SK-N-SH (cell line): ENCODE data around the gene GOLPH3. TPM values are rescaled to one million over a fixed set of nuclear protein-coding genes. Genes with fewer than 3 reads are reported as not detected.

Experiments
- CTCF ChIA-PET: fragments of 300-600, 350-600 bp; formaldehyde crosslinking; extraction: SDS; loops from one replicate; lab custom pipeline; 2021; lab: Yijun Ruan, JAX
- POLR2A ChIA-PET: fragments of 350-600 bp; sonication (Branson Sonifier 250); formaldehyde crosslinking; extraction: SDS; loops from one replicate; lab custom pipeline; 2020; ENCODE audit warnings: antibody characterized with exemption, inconsistent platforms; lab: Yijun Ruan, JAX
- DNase-seq: peaks from one replicate; pipeline ENCODE4 v3.0.0; 2012
- H2AFZ ChIP-seq: fragments of 200-600 bp; sonication (generic); 2 replicates; pipeline ENCODE4 v1.8.1; 2016; ENCODE audit warnings: antibody characterized with exemption, mild to moderate bottlenecking, low read depth
- H3F3A ChIP-seq: fragments of 200-600 bp; sonication (generic); replicated peaks from 2 replicates; pipeline ENCODE3; 2016; ENCODE audit warnings: antibody characterized with exemption, mild to moderate bottlenecking; ENCODE audit not compliant: insufficient read depth
- H3K27ac ChIP-seq, 2 experiments: fragments of 200-500 bp in 1 of 2; fragments of 200-600 bp in 1 of 2; sonication (Bioruptor generic) in 1 of 2; sonication (generic), shearing (Covaris generic) in 1 of 2; 2 replicates each; pipeline versions ENCODE4 v1.5.1 to v1.6.1; 2014 to 2016; ENCODE audit warnings: low read depth in 2 of 2, inconsistent platforms in 1 of 2, low read length in 1 of 2, mild to moderate bottlenecking in 1 of 2, mixed read lengths in 1 of 2
- H3K27me3 ChIP-seq: fragments of 200-600 bp; sonication (generic), shearing (Covaris generic); 2 replicates; pipeline ENCODE4 v1.6.1; 2016; ENCODE audit warnings: mixed run types; ENCODE audit not compliant: insufficient read depth
- H3K36me3 ChIP-seq, 2 experiments: fragments of 200-500 bp in 1 of 2; fragments of 200-600 bp in 1 of 2; sonication (Bioruptor generic) in 1 of 2; sonication (generic) in 1 of 2; replicated peaks in 1 of 2; 2 replicates each; pipeline versions ENCODE3 to v1.5.1; 2014 to 2016; ENCODE audit warnings: low read length in 1 of 2, mild to moderate bottlenecking in 1 of 2; ENCODE audit not compliant: insufficient read depth in 2 of 2, control insufficient read depth in 1 of 2
- H3K4me1 ChIP-seq, 2 experiments: fragments of 200-500 bp in 1 of 2; fragments of 200-600 bp in 1 of 2; sonication (Bioruptor generic) in 1 of 2; sonication (generic), shearing (Covaris generic) in 1 of 2; 2 replicates each; pipeline versions ENCODE4 v1.5.1 to v1.6.1; 2014 to 2016; ENCODE audit warnings: low read depth in 1 of 2, low read length in 1 of 2, mixed run types in 1 of 2; ENCODE audit not compliant: insufficient read depth in 2 of 2, control insufficient read depth in 1 of 2
- H3K4me2 ChIP-seq: fragments of 200-600 bp; sonication (generic), shearing (Covaris generic); 2 replicates; pipeline ENCODE4 v1.6.1; 2017; ENCODE audit warnings: mixed run types
- H3K4me3 ChIP-seq, 2 experiments: fragments of 200-500 bp in 1 of 2; fragments of 200-600 bp in 1 of 2; sonication (Bioruptor generic) in 1 of 2; sonication (generic), shearing (Covaris generic) in 1 of 2; 2 replicates each; pipeline versions ENCODE4 v1.5.1 to v1.8.1; 2014 to 2016; ENCODE audit warnings: low read depth in 2 of 2, inconsistent platforms in 1 of 2, low read length in 1 of 2, mild to moderate bottlenecking in 1 of 2, mixed read lengths in 1 of 2, moderate library complexity in 1 of 2
- H3K79me2 ChIP-seq: fragments of 200-600 bp; sonication (generic); 2 replicates; pipeline ENCODE4 v1.8.1; 2017; ENCODE audit warnings: mild to moderate bottlenecking; ENCODE audit not compliant: insufficient read depth
- H3K9ac ChIP-seq: fragments of 200-600 bp; sonication (generic); 2 replicates; pipeline ENCODE4 v1.6.1; 2017; ENCODE audit warnings: mixed run types
- H3K9me2 ChIP-seq: fragments of 200-600 bp; sonication (generic); 2 replicates; pipeline ENCODE4 v1.6.1; 2017; ENCODE audit warnings: mixed run types
- H3K9me3 ChIP-seq: fragments of 200-600 bp; sonication (generic); 2 replicates; pipeline ENCODE4 v1.6.1; 2017; ENCODE audit warnings: mixed run types, mild to moderate bottlenecking, moderate library complexity
- H4K20me1 ChIP-seq: fragments of 200-600 bp; sonication (generic); 2 replicates; pipeline ENCODE4 v1.6.1; 2017; ENCODE audit warnings: mild to moderate bottlenecking, mixed run types; ENCODE audit not compliant: insufficient read depth
- CHD2 ChIP-seq: fragments of 150-350 bp; IDR thresholded peaks from 2 replicates; pipeline ENCODE4 v1.6.1; 2018; ENCODE audit warnings: low read length; ENCODE audit not compliant: partially characterized antibody
- EP300 ChIP-seq, 2 experiments: IDR thresholded peaks; 2 replicates each; pipeline versions ENCODE4 v1.4.0 to v1.6.1; 2012; ENCODE audit warnings: borderline replicate concordance in 1 of 2, low read depth in 1 of 2, low read length in 1 of 2
- FOXJ3 ChIP-seq: sonication (generic); formaldehyde crosslinking; IDR thresholded peaks from 2 replicates; pipeline ENCODE4 v1.5.1; 2020; ENCODE audit warnings: mild to moderate bottlenecking, missing genetic modification reagents
- MXI1 ChIP-seq: IDR thresholded peaks from 2 replicates; pipeline ENCODE4 v1.6.1; 2012; ENCODE audit warnings: mild to moderate bottlenecking, low read depth, low read length, improper control_type of control experiment
- RFX5 ChIP-seq: IDR thresholded peaks from 2 replicates; pipeline ENCODE4 v1.6.1; 2012; ENCODE audit warnings: mild to moderate bottlenecking, improper control_type of control experiment, low read length
- SMC3 ChIP-seq: IDR thresholded peaks from 2 replicates; pipeline ENCODE4 v1.6.1; 2012; ENCODE audit warnings: low read depth, low read length, improper control_type of control experiment
- TAF1 ChIP-seq: IDR thresholded peaks from 2 replicates; pipeline ENCODE4 v1.6.1; 2012; ENCODE audit warnings: low read depth, mild to moderate bottlenecking, low read length, moderate library complexity, borderline replicate concordance
- USF1 ChIP-seq: IDR thresholded peaks from 2 replicates; pipeline ENCODE4 v1.4.0; 2012; ENCODE audit warnings: low read depth, borderline replicate concordance
- WGBS: methylation state at CpG from one replicate; pipeline ENCODE4 v1.1.6; 2017; ENCODE audit warnings: low lambda C conversion rate; 5-methylcytosine and 5-hydroxymethylcytosine counted together
- polyA plus RNA-seq, 3 experiments: library from polyadenylated mRNA; depleted of rRNA; stranded (reverse); fragments of >200 nt; gene quantifications; 2 replicates each; pipeline ENCODE4 v1.2.3, GENCODE V29; 2012

The GOLPH3 gene
- polyA plus RNA-seq, 1 of the 3 experiments (the other 2 are of a cell fraction) = 25.5 TPM

GRCh38 chr5:32100230-32100629, 73.9 kb downstream of the GOLPH3 start:
- Histone ChIP-seq H3K36me3 (peaks cover 53 to 55% of the 10 kb centered on the region in 2 experiments), H3K9me2 (no peaks in the 10 kb centered on the region), H3K9me3 (no peaks in the 10 kb centered on the region), H4K20me1 (no peaks in the 10 kb centered on the region), H2AFZ (no peak overlapping the region), H3K4me3 (no peak overlapping the region), H3K4me2 (no peak overlapping the region), H3K4me1 (peaks cover 0 to 28% of the 10 kb centered on the region in 2 experiments; a peak in 1 of 4 replicates), H3K9ac (no peak overlapping the region), H3K79me2 (no peaks in the 10 kb centered on the region), H3K27ac (peak overlapping the region in 1 of 2 experiments; percentile 53; a peak in 2 of 4 replicates), H3F3A (peaks cover 4% of the 10 kb centered on the region), H3K27me3 (no peaks in the 10 kb centered on the region)
- peak; percentile 56 for DNase-seq
- 78% methylated on average over 6 of the region's 6 CpGs for WGBS
- ChIA-PET CTCF (interaction anchor here (1.0 to 2.1 kb wide), 3 partner anchors 12 to 276 kb away, joined by 4 to 15 read pairs (median 4); no protein-coding TSS in a partner anchor), POLR2A (no interaction called here)
- TF ChIP-seq EP300 (IDR thresholded peaks at IDR 0.05; ENCODE audit: borderline replicate concordance in 1 of 2, low read depth in 1 of 2, low read length in 1 of 2) = no peak
- peak; percentile 29; the same call in 1 of the 2 replicates for TF ChIP-seq MXI1

DNA sequence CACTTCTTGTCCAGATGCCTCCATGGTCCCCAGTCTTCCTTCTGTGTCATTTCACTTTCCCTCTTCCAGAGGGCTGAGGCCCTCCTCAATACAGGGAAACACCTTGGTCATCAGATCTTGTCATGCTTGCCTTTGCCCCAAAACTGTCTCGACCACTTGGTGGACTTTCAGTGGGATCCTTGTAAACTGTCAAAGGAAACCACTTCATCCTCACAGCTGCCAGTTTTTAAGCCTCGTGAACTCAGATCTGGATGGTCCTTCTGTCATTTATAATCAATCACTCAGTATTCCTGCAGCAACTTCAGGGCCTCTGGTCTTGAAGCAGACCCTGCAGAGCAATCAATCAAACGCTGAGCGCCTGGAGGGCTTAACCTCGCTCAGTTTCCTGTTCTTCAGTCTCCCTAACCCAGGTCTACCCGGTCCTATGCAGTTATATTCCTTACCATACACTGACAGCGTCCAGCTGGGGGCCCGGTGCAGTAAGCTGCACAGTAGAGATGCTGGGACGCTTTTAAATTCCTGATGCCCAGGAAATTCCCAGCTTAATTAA, 74.6 kb downstream of the GOLPH3 start:
- DNase-seq = no peak
- peak overlapping the region in 1 of 2 experiments; percentile 7; a peak in 1 of 4 replicates for H3K27ac ChIP-seq
- H4K20me1 ChIP-seq = no peaks in the 10 kb centered on the region
- CTCF ChIA-PET = interaction anchor here (1.0 to 2.1 kb wide), 4 partner anchors 13 to 275 kb away, joined by 4 to 15 read pairs (median 4); no protein-coding TSS in a partner anchor
- no peak for TF ChIP-seq TAF1
- no peak for TF ChIP-seq CHD2
- TF ChIP-seq RFX5 = no peak
- H3K27me3 ChIP-seq = no peaks in the 10 kb centered on the region
- H3K79me2 ChIP-seq = no peaks in the 10 kb centered on the region
- H3F3A ChIP-seq = peaks cover 4% of the 10 kb centered on the region
- no peak overlapping the region for H3K4me2 ChIP-seq
- no peaks in the 10 kb centered on the region for H3K9me2 ChIP-seq
- POLR2A ChIA-PET = no interaction called here
- H3K36me3 ChIP-seq = peaks cover 48 to 54% of the 10 kb centered on the region in 2 experiments
- no peaks in the 10 kb centered on the region for H3K9me3 ChIP-seq
- no peak overlapping the region for H2AFZ ChIP-seq
- H3K4me3 ChIP-seq = no peak overlapping the region
- 93% methylated on average over 9 of the region's 9 CpGs for WGBS
- peaks cover 0 to 28% of the 10 kb centered on the region in 2 experiments; a peak in 1 of 4 replicates for H3K4me1 ChIP-seq
- H3K9ac ChIP-seq = no peak overlapping the region

GRCh38 chr5:32098890-32099310, 75.2 kb downstream of the GOLPH3 start:
- no peaks in the 10 kb centered on the region for H3K9me2 ChIP-seq
- H3F3A ChIP-seq = peaks cover 8% of the 10 kb centered on the region
- DNase-seq = no peak
- no peaks in the 10 kb centered on the region for H3K27me3 ChIP-seq
- no peaks in the 10 kb centered on the region for H3K79me2 ChIP-seq
- CTCF ChIA-PET = interaction anchor here (1.2 to 2.1 kb wide), 2 partner anchors 22 to 274 kb away, joined by 4 to 15 read pairs; no protein-coding TSS in a partner anchor
- no peak overlapping the region for H3K4me2 ChIP-seq
- POLR2A ChIA-PET = no interaction called here
- H3K4me1 ChIP-seq = peaks cover 0 to 28% of the 10 kb centered on the region in 2 experiments; a peak in 1 of 4 replicates
- no peak overlapping the region for H3K4me3 ChIP-seq
- peaks cover 42 to 52% of the 10 kb centered on the region in 2 experiments for H3K36me3 ChIP-seq
- no peak overlapping the region for H3K9ac ChIP-seq
- H4K20me1 ChIP-seq = no peaks in the 10 kb centered on the region
- no peak overlapping the region; a peak in 1 of 4 replicates for H3K27ac ChIP-seq
- TF ChIP-seq USF1 (no peak), SMC3 (no peak), FOXJ3 (no peak)
- H3K9me3 ChIP-seq = no peaks in the 10 kb centered on the region
- no peak overlapping the region for H2AFZ ChIP-seq
- 96% methylated on average over 11 of the region's 11 CpGs for WGBS
